Measurements from ENCODE around the gene SEMA5B. TPM values are rescaled to one million over a fixed set of nuclear protein-coding genes. Genes with fewer than 3 reads are reported as not detected.

Gene SEMA5B
- total and polyA plus RNA-seq, 8 donors, result 0.52 to 11.0 (median 1.3) TPM

DNA sequence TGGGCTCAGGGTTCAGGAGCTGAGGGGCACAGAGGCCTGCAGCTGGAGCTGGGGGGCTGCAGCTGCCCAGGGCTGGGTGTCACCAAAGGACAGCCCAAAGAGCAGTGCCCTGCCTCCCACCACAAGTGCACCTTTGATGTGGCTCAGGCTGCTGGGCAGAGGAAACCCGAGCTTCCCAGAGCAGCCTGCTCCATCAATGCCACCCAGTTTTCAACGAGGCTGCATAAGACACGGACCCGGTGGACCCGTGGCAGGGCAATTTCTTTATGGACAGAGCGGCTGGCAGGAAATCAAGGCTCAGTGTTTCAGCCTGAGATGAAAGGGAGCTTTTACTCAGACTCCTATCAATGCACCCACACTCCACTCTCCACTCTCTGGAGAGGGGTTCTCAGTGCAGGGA, 18.7 kb downstream of the SEMA5B start:
- no peak for DNase-seq
- Histone ChIP-seq H3K27ac (no peak overlapping the region), H3K4me3 (no peak overlapping the region), H3K36me3 (no peaks in the 10 kb centered on the region), H3K4me1 (no peaks in the 10 kb centered on the region), H3K9me3 (no peaks in the 10 kb centered on the region), H3K27me3 (no peaks in the 10 kb centered on the region)
- intact Hi-C loops (cut with DNase I), result no loop called here
- FAIRE-seq, result no peak
- no peak for ATAC-seq
- 54 to 71% methylated on average over 6 of the region's 6 CpGs for WGBS, 2 donors
- no peak for TF ChIP-seq CTCF (IDR thresholded peaks at IDR 0.05)

DNA sequence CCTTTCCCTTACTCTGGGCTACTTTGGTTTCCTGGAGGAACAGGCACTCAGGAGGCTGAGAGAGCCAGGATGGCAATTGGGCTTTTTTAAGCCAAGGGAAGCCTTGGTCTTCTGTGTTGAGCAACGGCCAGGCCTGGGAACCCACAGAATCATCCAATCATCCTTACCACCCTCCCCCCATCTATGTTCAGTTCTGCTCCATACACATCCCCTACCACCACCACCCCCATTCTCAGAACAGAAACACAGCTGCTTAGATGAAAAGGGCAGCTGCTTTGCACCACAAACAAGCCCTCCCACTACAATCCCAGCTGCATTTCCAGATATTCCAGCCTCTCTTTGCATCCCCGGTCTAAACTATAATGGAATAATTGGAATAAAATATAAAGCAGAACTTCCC, 21.0 kb downstream of the SEMA5B start:
- Histone ChIP-seq H3K9me3 (no peaks in the 10 kb centered on the region), H3K27me3 (no peaks in the 10 kb centered on the region), H3K27ac (no peak overlapping the region), H3K36me3 (no peaks in the 10 kb centered on the region), H3K4me3 (no peak overlapping the region), H3K4me1 (no peaks in the 10 kb centered on the region)
- intact Hi-C loops (cut with DNase I), result no loop called here
- no peak for DNase-seq
- FAIRE-seq, result no peak
- no peak for TF ChIP-seq CTCF (IDR thresholded peaks at IDR 0.05)
- WGBS, 2 donors, result 49 to 65% methylated on average over 2 of the region's 2 CpGs
- no peak for ATAC-seq

- Histone ChIP-seq H3K9me3 (no peaks in the 10 kb centered on the region), H3K4me1 (no peaks in the 10 kb centered on the region), H3K27me3 (no peaks in the 10 kb centered on the region), H3K4me3 (no peak overlapping the region), H3K27ac (no peak overlapping the region), H3K36me3 (no peaks in the 10 kb centered on the region)
- no peak for DNase-seq
- ATAC-seq, result no peak
- FAIRE-seq, result no peak
- no peak for TF ChIP-seq CTCF (IDR thresholded peaks at IDR 0.05)
- intact Hi-C loops (cut with DNase I), result no loop called here
- WGBS, 2 donors, result 91 to 93% methylated on average over 1 of the region's 1 CpG
Observed at GRCh38 chr3:123005291-123005690, 22.3 kb downstream of the SEMA5B start.

DNA sequence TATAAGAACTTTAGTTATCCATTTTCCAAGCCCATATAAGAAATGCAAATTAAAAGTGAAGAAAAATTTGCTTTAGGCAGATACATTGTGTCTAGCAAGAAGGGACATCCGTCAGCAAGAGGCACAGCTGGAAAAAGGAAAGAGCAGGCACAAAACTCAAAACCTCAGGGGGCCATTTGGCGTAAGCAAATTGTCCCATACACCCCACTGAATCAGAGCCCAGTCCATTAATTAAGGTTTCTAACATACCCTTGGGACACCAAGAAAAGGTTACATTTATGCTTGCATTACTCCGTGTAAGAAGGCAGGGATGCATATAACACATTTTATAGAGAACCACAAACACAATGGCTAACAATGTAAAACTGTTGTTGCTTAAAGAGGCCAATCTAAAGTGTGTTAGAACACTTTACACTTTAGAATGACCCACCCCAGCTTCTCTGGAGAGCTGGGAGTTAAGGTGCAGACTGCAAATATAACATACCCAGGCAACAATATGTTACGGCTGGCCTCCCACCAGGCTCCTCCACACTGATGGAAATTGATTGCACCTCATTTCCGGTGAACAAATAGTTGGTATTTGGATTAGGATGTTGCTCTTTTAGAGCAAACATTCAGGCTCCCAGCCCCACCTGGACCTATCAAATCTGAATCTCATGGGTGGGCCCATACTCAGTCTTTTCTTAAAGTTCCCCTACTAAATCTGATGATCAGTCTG, 23.2 kb downstream of the SEMA5B start:
- H3K27ac ChIP-seq, result no peak overlapping the region
- ATAC-seq (no peak), FAIRE-seq (no peak), DNase-seq (no peak)
- no peak for TF ChIP-seq CTCF (IDR thresholded peaks at IDR 0.05)
- intact Hi-C loops (cut with DNase I), result no loop called here
- no peaks in the 10 kb centered on the region for H3K9me3 ChIP-seq
- H3K27me3 ChIP-seq, result no peaks in the 10 kb centered on the region
- no peaks in the 10 kb centered on the region for H3K4me1 ChIP-seq
- H3K4me3 ChIP-seq, result no peak overlapping the region
- no peaks in the 10 kb centered on the region for H3K36me3 ChIP-seq
- WGBS, 2 donors, result 84 to 85% methylated on average over 5 of the region's 5 CpGs

DNA sequence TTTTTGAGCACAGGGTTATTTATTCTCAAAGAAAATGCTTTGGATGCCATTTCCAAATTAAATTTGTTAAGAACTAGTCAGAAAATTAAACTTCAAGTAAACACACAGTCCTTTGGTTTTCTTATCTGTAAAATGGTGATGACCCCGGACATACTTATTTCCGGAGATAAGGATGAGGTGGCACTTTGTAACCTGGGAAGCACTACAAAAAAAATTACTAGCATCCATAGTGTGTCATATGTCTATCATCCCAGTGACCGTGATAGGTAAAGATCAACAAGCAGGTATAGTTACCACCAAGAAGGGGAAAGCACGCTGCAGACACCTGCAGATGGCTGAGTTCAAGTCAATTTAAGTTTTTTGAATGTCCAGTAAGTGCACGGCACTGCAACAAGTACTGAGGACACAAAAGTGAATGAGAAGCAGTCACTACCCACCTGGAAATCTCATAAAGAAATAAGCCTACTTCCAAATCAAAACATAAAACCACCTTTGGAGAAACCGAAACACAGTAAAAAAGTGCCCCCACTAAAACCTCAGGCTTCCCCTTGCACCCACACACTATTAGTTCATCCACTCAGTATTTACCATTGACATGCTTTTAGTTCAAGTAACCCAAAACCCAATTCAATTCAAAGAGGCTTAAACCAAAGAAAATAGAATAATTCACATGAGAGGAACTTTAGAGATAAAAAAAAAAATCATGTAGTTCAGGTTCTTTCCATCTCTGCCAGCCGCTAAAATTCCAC, 24.6 kb downstream of the SEMA5B start:
- intact Hi-C loops (cut with DNase I), result no loop called here
- Histone ChIP-seq H3K4me1 (no peaks in the 10 kb centered on the region), H3K36me3 (no peaks in the 10 kb centered on the region), H3K27ac (no peak overlapping the region), H3K27me3 (no peaks in the 10 kb centered on the region), H3K9me3 (no peaks in the 10 kb centered on the region), H3K4me3 (no peak overlapping the region)
- no peak for FAIRE-seq
- TF ChIP-seq CTCF (IDR thresholded peaks at IDR 0.05), result no peak
- DNase-seq, result no peak
- ATAC-seq, result no peak
- 66 to 77% methylated on average over 7 of the region's 7 CpGs for WGBS, 2 donors
